CD4-positive, alpha-beta T cell treated with Interleukin-6 for 4 hours (primary cell): ENCODE data around the gene PAK1.

Experiments
- DNase-seq: peaks from one replicate; pipeline ENCODE4 v3.0.0-alpha.2; 2020; ENCODE audit warnings: mixed read lengths

PAK1 gene

DNA sequence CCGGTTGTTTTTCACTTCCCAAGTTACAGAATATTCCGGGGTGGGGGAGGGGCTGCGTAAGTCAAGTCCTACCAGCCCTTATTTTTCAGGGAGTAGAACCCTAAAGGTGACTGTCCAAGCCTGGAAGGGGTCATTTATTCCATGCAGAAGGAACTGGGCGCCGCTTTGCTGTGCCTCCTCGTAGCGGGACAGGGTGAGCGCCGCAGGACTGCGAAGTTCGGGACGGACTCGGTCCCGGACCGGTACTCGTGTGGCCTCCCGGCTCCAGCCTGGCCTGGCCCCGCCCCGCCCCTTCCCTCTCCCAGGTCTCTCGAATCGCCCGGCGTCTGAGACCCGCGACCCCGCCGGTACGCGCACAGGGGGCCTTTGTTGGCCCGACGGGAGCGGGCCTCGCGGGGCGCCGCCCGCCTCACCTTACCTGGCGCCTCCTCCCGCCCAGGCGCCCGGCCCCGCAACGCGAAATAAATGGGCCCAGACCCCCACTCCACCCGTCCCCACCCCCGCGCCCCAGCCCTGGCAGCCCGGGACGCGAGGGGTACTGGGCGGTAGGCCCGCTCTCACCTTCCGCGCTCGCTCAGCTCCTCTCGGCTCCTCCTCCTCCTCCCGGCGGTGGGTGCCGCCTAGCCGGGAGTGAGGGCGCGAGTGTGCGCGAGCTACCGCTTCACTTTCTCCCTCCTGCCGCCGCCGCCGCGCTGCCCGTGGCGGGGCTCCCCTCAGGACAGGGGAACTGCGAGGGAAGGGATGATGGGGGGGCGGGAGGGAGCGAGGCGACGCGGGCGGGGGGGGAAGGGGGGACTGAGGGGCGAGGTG is 698 bp downstream of the PAK1 start:
- DNase-seq = peak; percentile 64

GRCh38 chr11:77471558-77472193 is 2.2 kb downstream of the PAK1 start:
- peak; percentile 26 for DNase-seq

DNA sequence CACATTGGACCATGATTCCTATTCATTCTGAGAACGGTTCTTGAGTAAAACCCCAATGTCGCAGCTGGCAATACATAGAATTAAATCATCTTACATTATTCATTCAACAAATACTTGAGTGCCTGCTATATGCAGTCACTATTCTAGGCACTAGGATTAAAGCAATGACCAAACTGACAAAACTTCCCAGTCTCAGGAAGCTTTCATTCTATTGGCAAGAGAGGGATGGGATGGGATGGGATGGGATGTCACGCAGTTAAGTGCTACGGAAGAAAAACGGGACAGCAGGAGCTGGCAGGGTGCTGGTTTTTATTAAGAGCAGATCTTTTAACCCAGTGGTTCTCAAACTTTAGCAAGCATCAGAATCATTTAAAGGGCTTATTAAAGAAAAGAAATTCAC is 2.9 kb downstream of the PAK1 start:
- DNase-seq = no peak

- DNase-seq = no peak
Observed at GRCh38 chr11:77470504-77470903, 3.4 kb downstream of the PAK1 start.

DNA sequence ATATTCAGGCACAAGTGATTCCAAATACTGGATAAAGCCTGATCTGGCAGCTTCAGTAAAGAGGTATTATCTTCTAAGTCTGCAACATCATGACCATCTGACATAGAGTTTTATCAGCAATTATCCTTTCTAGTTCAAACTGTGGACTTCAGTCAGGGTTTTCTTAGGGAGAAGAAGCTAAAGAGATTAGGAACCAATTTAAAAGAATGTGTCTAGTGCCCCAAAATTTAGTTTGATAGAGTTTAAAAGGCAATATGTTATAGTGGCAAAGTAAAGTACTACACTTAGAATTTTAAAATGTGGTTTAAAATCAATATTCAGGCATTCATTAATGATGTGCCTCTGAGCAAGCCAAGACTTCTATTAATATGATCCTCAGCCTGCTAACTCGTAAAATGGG is 5.4 kb downstream of the PAK1 start:
- no peak for DNase-seq

DNA sequence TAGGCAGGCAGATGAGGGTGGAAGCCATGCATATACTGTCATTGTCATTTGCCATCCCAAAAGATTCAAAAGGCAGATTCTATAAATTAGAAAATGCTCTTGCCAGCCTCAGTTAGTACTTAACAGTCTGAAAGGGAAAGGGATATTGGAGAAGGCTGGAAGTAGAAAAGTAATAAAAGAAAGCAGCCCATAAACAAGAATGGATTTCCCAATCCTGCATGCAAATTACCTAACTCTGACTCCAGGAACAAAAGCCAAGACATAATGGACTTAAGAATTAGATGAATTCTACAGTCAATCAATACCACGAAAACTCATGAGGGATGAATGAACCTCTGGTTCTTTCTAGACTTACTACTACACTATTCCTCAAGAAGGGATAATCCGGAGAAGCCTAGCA is 5.9 kb downstream of the PAK1 start:
- DNase-seq = no peak

- no peak for DNase-seq
Observed at GRCh38 chr11:77467233-77467632, 6.7 kb downstream of the PAK1 start.

DNA sequence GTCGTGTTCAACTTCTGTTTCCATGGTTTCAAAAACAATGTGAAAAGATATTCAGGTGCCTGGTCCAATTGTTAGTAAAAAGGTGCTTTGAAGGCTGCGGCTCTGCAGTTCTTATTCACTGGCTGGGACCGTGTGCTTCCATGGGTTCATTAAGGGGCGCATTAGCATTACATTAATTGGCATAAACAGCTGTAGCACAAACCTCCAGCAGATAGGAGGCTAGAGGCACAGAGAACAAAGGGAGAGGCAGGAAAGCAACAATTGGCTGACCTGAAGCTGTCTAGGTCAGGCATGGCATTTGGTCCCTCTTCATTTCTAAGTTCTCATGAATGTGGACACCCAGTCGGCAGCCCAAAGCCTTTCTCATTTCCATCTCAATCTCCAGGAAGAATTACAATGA is 16.6 kb downstream of the PAK1 start:
- no peak for DNase-seq

DNA sequence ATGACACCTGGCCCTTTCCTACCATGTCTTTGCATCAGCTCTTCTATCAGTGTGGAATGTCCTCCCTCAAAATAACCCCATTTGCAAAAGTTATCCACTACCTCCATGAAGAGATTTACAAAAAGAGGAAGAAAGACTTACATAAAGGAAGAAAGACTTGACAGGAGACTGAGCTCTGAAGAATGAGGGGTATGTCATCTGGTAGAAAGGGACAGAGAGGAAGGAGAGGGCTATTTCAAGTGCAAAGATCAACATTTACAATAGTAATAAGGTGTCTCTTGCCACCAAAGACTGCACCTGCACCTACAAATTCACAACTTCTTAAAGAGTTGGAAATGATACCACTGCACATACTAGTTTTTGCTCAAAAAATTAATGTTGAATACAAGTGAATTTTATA is 18.2 kb downstream of the PAK1 start:
- no peak for DNase-seq

GRCh38 chr11:77454867-77455655 is 18.8 kb downstream of the PAK1 start:
- no peak for DNase-seq

GRCh38 chr11:77450227-77450626 is 23.7 kb downstream of the PAK1 start:
- DNase-seq = no peak

GRCh38 chr11:77449784-77450183 is 24.1 kb downstream of the PAK1 start:
- no peak for DNase-seq

DNA sequence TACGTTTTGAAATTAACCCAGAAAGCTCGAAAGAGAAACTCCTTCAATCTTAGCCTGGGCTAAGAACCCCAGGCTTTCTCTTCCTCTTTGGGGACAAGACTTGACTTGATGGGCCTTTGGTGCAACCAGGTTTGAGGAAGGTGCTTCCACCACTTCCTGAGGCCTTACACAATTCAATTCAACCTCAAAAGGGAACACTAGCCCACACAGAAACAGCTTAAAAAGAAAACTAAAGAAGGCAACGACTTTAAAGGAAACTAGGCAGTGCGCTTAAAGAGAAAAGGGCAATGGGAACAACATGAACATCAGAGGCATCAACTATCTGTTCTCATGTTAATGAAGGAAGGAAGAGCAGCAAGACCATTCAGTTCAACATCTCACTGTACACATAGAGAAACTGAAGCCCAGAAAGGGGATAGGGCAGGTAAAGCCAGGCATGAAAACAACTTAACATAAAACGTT is 24.8 kb downstream of the PAK1 start:
- no peak for DNase-seq

DNA sequence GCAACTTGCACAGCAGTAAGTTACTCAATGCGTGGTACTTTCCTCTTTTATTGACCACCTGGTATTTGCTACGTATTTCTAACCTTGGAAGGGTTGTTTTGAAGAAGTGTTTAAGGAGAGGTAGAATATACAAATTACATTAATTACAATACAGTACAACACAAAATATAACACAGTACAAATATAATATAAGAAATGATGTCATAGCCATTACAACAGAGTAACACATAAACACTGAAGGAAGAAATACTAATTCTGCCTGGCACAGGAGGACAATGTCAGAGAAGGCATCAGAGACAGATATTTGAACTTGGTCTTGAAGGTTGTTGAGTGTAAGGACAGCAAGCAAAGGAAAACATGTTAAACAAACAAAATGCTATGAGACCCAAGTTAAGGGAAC is 25.6 kb downstream of the PAK1 start:
- no peak for DNase-seq

- DNase-seq = no peak
Observed at GRCh38 chr11:77446911-77447629, 26.8 kb downstream of the PAK1 start.

GRCh38 chr11:77444261-77444660 is 29.6 kb downstream of the PAK1 start:
- DNase-seq = no peak

GRCh38 chr11:77442394-77443053 is 31.4 kb downstream of the PAK1 start:
- no peak for DNase-seq

GRCh38 chr11:77441426-77441825 is 32.5 kb downstream of the PAK1 start:
- DNase-seq = no peak

DNA sequence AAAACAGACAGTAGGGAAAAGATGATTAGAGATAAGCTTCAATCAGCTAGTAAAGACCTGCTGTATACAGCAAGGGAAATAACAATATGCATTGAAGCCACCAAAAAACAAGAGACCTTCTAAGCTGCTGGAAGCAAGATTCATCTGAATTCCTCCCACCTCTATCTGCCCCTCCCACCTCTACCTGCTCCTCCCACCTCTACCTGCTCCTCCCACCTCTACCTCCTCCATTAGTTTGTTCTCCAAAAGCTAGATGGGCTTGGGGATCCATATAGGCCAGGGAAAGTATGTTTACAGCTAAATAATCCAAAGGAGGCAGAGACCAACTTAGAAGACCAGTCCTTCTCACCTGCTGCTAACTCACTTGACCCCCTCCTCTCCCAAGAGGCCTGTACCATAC is 33.2 kb downstream of the PAK1 start:
- DNase-seq = no peak

GRCh38 chr11:77438487-77438886 is 35.4 kb downstream of the PAK1 start:
- no peak for DNase-seq

DNA sequence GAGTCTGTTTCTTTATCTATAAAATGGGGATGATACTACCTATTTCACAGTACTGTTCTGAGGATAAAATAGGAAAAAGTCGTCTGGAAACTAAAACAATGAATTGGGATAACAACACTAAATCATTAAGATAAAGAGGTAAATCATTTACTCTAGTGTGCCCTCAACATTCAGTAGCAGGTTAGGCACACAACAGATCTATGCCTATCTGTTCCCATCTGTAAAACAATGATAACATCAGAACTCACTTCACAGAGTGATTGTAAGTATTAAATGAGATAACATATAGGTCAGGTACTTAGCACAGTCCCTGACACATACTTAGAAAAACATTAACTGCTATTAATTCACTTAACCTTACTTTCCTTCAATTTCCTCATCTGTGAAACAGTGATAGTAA is 36.9 kb downstream of the PAK1 start:
- no peak for DNase-seq

DNA sequence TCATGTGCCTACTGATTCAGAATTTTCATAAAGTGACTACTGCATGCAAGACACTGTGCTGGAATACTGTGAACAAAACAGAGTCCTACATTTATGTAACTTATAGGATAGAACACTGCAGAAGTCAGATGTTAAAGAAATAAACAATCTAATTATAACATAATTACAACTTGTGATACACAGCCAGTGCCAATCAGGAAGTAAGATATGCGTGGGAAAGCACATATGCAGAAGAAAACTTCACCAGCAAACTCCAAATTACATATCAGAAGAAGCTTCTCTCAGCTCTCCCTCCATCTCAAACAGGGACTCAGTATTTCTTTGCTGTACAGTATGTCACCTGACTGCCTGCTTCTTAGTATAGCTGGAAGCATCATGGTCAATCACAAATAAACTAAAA is 37.4 kb downstream of the PAK1 start:
- no peak for DNase-seq

GRCh38 chr11:77435972-77436371 is 37.9 kb downstream of the PAK1 start:
- no peak for DNase-seq
